OCI-LY1 (cell line): Measurements from ENCODE around the gene ZAP70.

Experiments used
- EZH2 ChIP-seq: fragments of 200-600 bp; sonication (generic), shearing (Covaris generic); IDR thresholded peaks from 2 replicates; pipeline ENCODE4 v1.8.0; 2017; ENCODE audit warnings: borderline replicate concordance, mixed run types, mild to moderate bottlenecking, antibody characterized with exemption, low read length, moderate library complexity, mixed read lengths
- TF ChIP-seq, protein P1 (sequence below): fragments of 200-600 bp; sonication (generic), shearing (Covaris generic); IDR thresholded peaks from 2 replicates; pipeline ENCODE4 v1.5.1; 2017; ENCODE audit warnings: mild to moderate bottlenecking, antibody characterized with exemption, low read length, moderate library complexity, mixed read lengths

DNA sequence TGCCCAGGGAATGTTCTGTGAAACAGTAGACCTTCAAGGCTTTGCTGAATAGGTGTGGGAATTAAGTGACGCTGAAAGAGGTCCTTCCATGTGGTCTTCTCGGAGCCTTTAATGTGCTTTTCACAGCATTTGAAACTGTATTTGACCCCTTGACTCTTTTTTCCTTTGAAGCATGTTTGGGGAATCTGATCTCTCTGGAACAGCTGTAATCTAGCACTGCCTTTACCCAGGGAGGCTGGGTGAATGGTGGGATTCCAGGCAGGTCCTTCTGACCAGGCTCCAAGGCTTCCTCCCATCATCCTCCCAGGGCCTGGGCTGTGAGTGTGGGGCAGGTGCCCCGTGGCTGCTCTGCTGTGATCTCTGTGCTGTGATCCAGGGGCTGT is 4.2 kb downstream of the ZAP70 start:
- TF ChIP-seq, protein P1, sequence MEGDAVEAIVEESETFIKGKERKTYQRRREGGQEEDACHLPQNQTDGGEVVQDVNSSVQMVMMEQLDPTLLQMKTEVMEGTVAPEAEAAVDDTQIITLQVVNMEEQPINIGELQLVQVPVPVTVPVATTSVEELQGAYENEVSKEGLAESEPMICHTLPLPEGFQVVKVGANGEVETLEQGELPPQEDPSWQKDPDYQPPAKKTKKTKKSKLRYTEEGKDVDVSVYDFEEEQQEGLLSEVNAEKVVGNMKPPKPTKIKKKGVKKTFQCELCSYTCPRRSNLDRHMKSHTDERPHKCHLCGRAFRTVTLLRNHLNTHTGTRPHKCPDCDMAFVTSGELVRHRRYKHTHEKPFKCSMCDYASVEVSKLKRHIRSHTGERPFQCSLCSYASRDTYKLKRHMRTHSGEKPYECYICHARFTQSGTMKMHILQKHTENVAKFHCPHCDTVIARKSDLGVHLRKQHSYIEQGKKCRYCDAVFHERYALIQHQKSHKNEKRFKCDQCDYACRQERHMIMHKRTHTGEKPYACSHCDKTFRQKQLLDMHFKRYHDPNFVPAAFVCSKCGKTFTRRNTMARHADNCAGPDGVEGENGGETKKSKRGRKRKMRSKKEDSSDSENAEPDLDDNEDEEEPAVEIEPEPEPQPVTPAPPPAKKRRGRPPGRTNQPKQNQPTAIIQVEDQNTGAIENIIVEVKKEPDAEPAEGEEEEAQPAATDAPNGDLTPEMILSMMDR: no peak
- no peak for TF ChIP-seq EZH2
